Dermis blood vessel endothelial cell (primary cell): Measurements from ENCODE around the gene HSD17B3. TPM values are rescaled to one million over a fixed set of nuclear protein-coding genes. Genes with fewer than 3 reads are reported as not detected.

Source experiments
- DNase-seq: peaks from one replicate; pipeline ENCODE4 v3.0.0; 2010
- total RNA-seq: library from RNA; depleted of rRNA; stranded (reverse); fragments of >200 nt; gene quantifications from 2 replicates; pipeline ENCODE4 v1.2.3, GENCODE V29; 2014

HSD17B3 gene
- total RNA-seq, 1 donor from 2014 or later, result not detected

GRCh38 chr9:96232539-96233241 lies 69.3 kb downstream of the HSD17B3 start:
- peak; percentile 71 for DNase-seq

DNA sequence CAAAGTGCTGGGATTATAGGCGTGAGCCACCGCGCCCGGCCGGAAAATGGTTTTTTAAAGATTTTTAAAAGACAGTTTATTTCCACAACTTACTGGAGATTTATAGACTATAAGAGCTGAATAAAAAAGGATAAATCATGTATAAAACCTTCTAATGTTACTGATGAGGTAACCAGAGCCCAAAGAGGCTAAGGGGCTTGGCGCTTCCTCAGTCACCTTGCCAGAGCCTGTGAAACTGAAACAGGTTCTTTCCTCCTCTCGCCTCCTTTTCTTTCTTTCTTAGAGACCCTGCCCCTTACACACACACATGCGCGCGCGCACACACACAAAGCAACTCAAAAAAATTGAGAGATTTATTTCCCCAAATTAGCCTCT lies 69.8 kb downstream of the HSD17B3 start:
- no peak for DNase-seq

- DNase-seq, result no peak
These were observed 72.0 kb downstream of the HSD17B3 start for GRCh38 chr9:96230002-96230401.

- DNase-seq, result peak; percentile 42
These were observed 79.8 kb downstream of the HSD17B3 start for GRCh38 chr9:96222132-96222531.

DNA sequence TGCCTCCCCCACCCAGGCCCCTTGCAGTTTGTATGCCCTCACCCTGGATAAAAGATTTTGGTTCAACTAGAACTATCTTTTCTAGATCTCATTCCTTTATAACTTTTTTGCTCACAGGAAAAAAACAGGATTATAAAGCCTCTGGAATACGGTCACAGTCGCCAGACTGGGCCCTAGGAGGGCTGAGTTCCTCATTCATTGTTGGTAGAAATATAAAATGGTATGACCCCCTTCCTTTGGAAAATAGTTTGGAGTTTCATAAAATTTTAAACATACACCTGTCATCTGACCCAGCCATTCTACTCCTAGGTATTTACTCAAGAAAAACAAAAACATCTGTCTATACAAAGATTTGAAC lies 82.1 kb downstream of the HSD17B3 start:
- DNase-seq, result no peak

DNA sequence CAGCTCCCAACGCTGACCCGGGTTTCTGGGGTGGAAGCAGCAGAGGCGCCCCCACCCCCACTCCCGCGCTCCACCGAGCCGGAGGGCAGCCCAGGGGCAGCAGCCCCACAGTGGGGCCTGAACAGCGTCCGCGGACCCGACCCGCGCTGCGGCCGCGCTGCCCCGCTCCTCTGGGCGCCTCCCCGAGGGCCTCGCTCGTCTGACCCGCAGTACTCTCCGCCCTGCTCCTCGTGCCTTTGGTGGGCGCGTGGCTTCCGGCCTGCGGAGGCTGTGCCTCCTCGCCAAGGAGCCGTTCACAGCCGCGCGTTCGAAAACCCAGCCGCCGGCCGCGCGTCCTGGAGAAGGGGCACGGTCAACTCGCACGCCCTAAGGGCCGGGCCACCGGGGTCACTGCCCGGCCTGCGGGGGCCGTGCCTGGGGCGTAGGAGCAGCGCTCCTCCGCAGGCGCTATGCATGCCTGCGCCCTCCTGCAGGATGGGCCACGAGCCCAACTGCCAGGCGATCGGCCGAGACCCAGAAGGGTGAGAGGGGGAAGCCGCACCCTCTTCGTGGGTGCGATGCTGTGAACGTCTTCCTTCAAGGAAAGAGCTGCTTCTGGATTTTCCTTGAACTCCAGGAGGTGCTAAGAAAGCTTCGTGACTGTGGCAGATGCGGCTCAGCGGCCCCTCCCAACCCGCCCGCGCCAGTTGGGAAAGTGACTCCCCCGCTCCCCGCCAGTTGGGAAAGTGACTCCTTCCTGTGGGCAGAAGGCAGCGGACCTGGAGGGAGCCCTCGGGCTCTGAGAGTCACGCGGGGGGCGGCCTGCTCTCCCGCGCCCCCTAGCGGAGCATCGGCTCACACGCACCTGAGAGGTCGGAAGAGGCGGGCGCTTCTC lies 82.7 kb downstream of the HSD17B3 start:
- peak; percentile 47 for DNase-seq

DNA sequence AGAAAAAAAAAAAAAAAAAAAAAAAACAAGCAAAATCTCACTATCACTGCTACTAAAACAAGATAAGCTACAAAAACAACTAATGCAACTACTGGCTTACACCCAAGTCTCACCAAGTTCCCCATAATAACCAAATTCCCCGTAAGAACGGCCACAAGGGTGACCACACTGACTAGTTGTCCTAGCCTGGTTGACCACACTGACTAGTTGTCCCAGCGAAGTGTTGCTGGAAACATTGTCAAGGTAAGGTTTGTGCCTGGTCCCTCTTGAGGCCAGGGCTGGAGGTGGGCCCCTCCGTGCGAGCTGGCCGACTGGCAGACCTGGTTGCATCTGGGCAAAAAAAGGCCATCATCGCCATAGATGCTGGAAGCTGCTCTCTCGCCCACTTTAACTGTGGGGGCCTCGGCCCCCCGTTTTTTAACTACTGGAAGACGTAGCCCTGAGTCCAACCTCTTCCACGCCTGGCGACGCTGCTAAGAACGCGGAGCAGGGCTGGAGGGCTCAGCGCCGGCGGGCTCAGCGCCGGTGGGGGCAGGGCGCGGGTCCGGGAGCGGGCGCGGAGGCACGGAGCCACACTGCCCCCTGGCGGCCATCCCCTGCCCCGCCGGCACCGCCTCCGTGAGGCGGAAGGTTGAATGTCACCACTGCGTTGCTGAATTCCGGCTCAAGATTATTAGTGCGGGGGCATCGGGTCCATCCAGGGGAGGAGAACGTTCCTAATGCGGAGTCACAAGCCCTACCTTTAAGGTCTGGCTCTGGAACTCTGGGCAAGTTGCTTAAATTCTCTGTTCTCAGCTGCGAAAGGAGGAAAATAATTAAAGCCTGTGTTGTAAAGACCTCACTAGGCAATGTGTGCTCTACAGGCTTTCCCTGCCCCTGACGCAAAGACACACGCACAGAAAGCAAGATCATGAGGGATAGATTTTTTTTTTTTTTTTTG lies 84.0 kb downstream of the HSD17B3 start:
- peak; percentile 75 for DNase-seq

GRCh38 chr9:96217294-96217707 lies 84.7 kb downstream of the HSD17B3 start:
- DNase-seq, result no peak

GRCh38 chr9:96216583-96216982 lies 85.4 kb downstream of the HSD17B3 start:
- no peak for DNase-seq

DNA sequence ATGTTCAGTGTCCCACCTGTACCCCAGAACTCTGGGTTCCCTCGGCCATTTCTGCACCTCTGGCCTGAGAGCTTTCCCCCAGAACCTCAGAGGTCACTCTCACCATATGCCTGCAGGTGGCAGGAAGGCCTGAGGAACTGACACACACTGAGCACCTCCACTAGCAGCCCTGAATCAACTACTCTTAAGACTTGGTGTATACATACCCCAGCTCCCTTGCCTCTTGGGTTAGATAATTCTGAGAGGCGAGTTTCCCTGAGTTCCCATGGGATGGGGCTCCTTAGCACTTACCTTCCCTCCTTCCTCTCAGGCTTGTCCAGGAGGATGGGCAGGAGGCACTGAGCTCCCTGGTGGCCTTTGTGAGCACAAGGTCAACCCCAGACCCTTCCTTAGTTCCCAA lies 86.1 kb downstream of the HSD17B3 start:
- no peak for DNase-seq

DNA sequence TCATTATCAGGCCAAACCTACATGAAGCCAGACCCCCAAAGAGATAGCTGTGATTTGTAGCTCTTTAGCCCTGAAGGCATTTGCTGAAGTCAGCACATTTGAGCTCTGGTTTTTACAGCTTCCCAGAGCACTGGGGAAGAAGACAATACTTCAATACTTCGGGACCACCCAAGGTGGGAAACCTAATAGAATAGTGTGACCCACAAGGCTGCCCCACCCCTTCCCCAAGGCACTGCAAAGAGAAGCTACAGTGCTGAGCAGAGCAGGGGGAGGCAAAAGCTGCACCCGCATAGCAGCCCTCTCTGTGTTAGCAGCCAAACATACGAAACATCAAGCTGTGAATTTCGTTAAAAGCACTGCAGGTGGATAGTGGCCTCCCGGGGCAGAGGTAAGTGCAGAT lies 87.3 kb downstream of the HSD17B3 start:
- no peak for DNase-seq

GRCh38 chr9:96209407-96210271 lies 92.3 kb downstream of the HSD17B3 start:
- DNase-seq, result no peak

DNA sequence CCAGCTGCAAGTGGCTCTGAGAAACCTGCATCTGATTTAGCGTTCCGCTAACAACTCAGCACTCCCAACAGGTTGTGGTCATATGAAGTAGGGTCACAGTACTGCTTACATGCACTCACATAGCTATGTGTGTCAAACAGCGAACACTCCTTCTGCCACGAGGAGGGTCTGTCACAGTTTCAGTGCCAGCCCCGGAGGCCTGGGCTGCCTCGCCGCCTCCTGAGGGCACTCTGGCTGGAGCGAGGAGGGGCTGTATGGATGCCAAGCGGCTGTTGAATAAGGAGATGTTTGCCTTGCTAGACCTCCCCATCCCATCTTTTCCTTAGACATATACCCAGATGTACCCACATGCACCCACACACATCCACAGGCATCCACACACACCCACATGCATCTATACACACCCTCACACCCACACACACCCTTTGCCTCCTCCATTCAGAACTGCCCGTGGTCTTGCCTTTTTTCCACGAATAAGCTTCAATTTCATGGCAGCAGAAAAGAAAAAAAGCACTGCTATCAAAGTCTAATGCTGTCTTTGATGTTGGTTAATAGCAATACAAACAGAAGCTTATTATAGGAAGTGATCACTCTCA lies 95.7 kb downstream of the HSD17B3 start:
- no peak for DNase-seq

DNA sequence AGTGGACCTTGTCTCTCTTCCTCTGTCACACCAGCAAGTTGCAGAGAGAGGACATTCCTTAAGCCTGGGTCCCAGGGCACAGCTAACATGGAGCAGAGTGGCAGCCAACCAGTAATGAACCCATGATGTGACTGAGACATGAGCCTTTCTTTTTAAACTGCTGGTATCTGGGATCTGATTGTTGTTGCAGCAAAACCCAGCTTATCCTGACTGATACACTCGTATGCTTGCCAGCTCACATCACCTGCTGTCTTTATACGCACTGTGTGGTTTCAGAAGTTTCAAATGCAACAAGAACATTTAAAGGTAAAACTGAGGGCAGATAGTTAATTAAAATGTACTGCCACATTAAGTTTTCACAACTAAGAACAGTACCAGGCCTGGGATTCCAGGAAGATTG lies 97.1 kb downstream of the HSD17B3 start:
- DNase-seq, result no peak

DNA sequence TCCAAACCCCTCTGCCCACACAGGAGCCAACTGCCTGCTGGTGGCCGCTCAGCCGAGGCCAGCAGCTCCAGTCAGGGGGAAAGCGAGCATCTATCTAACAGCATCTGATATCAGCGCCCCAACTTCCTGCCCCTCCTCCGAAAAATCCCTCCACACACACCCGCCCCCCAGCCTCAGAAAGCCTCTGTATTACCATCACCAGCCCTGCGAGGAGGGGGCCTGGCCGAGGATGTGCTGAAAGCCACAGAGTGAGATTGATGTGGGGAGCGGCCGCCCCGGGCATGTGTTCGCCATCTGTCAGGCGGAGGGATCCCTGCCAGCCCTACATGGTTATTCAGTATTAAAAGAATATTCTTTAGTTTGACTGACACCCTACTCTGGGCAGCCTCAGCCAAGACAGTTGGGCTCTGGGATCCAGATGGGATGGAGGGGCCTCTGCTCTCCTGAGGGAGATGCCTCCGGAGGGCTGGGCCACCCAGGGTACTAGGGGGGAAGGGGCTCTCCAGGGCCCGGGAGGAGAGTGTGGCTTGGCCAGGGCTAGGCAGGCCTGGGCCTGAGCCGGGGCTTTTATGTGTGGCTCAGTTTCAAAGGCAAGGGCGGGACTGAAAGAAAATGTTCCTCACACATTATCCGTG lies 98.0 kb downstream of the HSD17B3 start:
- DNase-seq, result no peak

DNA sequence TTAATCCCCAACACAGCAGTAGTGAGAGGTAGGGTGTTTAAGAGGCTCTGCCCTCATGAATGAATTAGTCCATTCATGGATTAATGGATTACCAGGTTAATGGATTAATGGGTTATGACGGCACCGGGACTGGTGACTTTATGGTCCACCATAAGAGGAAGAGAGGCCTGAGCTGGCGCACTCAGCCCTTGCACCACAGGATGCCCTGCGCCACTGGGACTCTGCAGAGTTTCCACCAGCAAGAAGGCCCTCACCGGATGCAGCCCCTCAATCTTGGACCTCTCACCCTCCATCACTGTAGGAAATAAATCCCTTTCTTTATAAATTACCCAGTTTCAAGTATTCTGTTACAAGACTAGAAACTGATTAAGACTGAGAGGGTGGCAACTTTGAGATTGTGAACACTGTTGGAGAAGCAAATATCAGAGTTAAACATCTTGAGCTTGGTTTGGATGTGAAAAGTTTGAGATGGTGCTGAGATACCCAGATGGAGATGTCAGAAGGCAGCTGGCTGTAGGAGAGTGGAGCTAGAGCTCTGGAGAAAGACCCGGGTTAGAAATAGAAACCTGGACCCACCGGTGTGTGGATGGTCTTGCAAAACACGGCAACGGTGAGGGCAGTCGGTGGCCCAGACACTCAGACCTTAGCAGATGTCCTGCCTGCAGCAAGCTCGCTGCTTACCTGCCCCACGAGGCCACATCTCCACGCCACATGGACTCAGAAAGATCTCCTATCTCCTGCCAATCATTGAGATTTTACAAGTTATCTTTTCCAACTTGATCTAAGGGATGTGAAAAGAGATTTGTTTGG lies 98.8 kb downstream of the HSD17B3 start:
- DNase-seq, result no peak

DNA sequence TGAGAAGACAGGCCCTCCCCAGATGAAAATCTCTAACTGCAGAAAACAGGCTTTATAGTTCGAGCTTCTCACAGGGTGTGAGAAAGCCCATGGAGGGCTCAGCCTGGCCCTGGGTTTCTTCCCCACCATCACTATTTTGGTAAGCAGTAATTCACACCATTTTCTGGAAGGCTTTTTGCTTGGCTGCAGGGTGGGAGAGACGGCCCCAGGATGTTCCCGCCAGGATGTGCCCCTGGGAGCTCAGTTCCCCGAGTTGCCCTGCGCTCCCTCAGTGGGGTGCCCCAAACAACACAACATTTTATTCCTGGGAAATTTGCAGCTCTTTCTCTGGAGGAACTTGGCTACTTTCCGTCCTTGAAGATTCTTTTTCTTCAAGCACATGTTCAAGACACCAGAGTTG lies 100.8 kb downstream of the HSD17B3 start:
- DNase-seq, result no peak

DNA sequence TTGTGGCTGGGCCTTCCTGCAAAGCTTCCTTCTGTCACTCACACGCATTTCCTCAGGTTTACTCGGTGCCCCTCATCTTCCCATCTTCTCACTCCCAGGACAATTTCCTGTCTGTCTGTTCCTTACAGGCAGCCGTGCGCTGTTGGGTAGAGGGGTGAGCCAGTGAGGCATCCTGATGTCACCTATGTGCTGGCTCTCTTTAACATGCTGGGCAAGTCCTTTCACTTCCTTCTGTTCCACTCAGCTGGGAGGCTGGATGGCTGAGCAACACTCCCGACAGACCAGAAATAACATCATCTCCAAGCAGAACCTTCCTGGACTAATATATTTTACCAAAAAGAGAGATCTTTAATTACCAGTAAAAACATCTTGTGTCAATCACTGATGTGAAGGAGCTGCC lies 103.0 kb downstream of the HSD17B3 start:
- no peak for DNase-seq

DNA sequence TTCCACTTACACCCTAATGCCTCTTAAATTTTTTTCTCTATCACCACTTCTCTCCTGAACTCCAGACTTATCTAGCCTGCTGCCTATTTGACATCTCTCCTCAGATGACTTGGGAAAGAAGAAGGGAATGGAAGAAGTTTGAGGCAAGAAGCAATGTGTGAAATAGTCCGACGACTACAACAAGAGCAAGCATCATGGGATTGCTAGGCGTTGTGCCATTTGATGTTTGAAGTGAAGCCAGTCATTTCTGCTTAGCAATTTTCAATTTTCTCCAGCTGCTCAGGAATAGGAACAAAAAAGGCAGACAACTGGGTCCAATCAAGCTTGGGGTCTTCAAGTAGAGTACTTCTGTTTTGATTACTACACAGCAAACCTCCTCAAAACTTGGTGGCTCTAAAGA lies 106.4 kb downstream of the HSD17B3 start:
- no peak for DNase-seq

DNA sequence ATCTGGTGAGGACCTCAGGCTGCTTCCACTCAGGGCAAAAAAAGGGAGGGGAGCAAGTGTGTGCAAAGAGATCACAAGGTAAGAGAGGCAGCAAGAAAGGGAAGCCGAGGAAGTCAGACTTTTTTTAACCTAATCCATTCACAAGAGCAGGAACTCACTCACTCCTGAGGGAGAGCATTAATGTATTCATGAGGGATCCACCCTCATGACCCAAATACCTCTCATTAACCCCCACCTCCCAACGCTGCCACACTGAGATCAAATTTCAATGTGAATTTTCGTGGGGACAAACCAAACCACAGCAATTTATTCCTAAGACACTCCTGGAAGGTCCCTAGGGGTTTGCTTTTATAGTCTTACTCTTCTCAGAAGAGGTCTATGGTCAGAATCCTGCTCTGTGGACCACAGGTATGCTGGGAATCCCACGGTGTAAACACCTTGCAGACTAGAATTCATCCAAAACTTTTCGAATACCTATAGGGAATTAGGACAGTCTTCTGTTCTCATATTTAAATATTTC lies 108.7 kb downstream of the HSD17B3 start:
- no peak for DNase-seq
